Hematopoietic multipotent progenitor cell treated with erythropoietin and hydrocortisone succinate and interleukin-3 and kit ligand, for 4 days (in vitro differentiated cells): ENCODE data around the gene CRYGD.
A peak's percentile ranks its signal among the peaks of the same experiment; 100 is the strongest.

Experiments
- DNase-seq: peaks from one replicate; pipeline ENCODE4 v3.0.0-alpha.2; 2015

The CRYGD gene

DNA sequence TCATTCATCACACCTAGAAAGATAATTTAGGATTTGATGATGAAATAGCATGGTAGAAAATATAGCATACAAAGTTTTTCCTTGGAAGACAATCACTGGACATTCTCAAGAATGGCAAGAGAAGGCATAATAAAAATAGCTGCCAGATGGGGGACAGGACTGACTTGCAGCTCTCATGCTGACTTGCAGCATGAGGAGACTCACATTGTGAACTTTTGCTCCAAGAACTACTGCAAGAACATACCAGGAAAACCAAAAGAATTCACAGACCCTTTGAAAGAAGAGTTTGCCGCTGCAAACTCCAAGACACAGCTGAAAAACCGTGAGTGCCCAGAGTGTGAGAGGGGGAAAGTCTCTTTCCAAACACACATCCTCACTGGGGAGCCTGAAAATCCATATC lies 47.0 kb downstream of the CRYGD start:
- no peak for DNase-seq

DNA sequence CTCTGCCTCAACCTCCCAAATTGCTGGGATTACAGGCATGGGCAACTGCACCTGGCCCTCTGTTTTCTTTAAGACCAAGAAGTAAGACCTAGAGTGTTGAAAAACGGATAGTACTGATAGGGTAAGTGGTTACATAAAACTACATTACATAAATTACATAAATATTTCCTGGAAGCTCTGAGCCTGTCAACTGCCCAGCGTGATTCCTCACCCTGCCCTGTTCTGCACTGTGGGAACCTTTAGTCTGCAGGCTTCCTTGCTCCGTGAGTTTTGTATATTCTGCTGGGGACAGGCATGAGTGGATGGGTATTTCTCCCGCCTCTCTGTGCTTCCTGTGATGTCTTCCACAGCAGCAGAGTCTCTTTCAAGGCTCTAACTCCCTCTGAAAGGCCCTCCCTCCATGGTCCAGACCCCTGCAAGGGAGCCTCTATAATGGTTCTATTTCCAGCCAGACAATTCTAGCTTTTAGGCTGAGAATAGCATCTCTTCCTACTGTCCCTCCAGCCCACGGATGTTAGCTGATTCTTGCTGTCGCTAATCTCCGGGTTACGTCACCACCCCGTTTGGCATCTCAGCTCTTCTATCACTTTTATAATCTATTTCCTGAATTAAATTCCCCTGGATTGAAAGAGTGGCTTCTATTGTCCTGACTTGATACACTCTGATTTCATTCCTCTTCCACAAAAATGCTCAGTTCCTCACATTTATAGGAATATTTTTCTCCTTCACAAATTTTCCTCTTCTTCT lies 49.5 kb downstream of the CRYGD start:
- no peak for DNase-seq

DNA sequence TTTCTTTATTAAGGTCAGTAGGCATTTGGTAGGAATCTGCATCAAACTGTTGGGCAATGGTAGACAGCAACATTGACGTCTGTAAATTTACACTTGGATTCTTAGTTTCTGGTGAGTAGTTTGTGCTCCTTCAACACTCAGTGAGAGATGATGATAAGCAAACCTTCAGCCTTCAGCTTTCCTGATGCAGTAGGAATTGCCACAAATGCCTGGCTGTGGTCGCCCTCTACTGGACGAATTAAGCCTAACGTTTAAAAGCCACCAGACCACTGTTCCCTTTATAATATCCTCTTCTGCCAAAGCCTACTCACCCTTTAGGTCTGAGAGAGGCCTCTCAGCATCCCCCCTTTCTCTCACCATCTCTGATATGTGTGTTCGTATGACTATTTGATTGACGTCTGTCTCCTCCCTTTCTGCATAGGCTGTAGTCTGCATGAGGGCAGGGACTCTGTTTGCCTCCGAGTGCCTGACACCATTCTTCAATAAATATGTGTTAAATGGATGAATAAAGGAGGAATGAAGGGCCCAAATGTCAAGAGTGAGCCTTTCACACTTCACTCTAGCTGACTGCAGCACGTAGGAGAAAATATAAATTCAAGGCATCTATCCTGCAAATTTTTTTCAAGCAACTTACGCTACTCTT lies 52.0 kb downstream of the CRYGD start:
- peak; percentile 88 for DNase-seq
